Coronary artery (tissue), 2 donors: Measurements from ENCODE around the gene VAV2.

Experiments
- DNase-seq: peaks from one replicate; pipeline ENCODE4 v3.0.0-alpha.2; 2017; ENCODE audit warnings: low spot score
- H3K27ac ChIP-seq, 2 donors: fragments of 200-600 bp; sonication (generic); one replicate each; pipeline ENCODE4 v1.5.1; 2016 to 2019
- H3K4me3 ChIP-seq: fragments of 200-600 bp; sonication (generic); 2 replicates; pipeline ENCODE4 v1.5.1; 2016; ENCODE audit warnings: mild to moderate bottlenecking, moderate library complexity
- CTCF ChIP-seq: fragments of 200-600 bp; sonication (generic); IDR thresholded peaks from one replicate; pipeline ENCODE4 v1.5.1; 2019; ENCODE audit warnings: antibody characterized with exemption

VAV2 gene

GRCh38 chr9:133963166-133963565, 29.0 kb downstream of the VAV2 start:
- no peak for TF ChIP-seq CTCF
- DNase-seq, result no peak

GRCh38 chr9:133962341-133962740, 29.8 kb downstream of the VAV2 start:
- H3K27ac ChIP-seq, result no peak overlapping the region
- no peak for TF ChIP-seq CTCF

More at GRCh38 chr9:133963166-133963565, 29.0 kb downstream of the VAV2 start:
- H3K27ac ChIP-seq, result no peak overlapping the region
- no peak overlapping the region for H3K4me3 ChIP-seq

GRCh38 chr9:133961226-133962165, 30.6 kb downstream of the VAV2 start:
- Histone ChIP-seq H3K4me3 (no peak overlapping the region), H3K27ac (no peak overlapping the region)
- no peak for TF ChIP-seq CTCF
- no peak for DNase-seq

More at GRCh38 chr9:133962341-133962740, 29.8 kb downstream of the VAV2 start:
- no peak for DNase-seq
- H3K4me3 ChIP-seq, result no peak overlapping the region

- no peak for DNase-seq
- Histone ChIP-seq H3K27ac (no peak overlapping the region), H3K4me3 (no peak overlapping the region)
- TF ChIP-seq CTCF, result no peak
These were observed 31.5 kb downstream of the VAV2 start for GRCh38 chr9:133960568-133961129.

- no peak for DNase-seq
- H3K27ac ChIP-seq, result no peak overlapping the region
- TF ChIP-seq CTCF, result no peak
These were observed 32.1 kb downstream of the VAV2 start for GRCh38 chr9:133959966-133960567.

GRCh38 chr9:133959171-133959570, 33.0 kb downstream of the VAV2 start:
- no peak for DNase-seq
- no peak for TF ChIP-seq CTCF

More at GRCh38 chr9:133959966-133960567, 32.1 kb downstream of the VAV2 start:
- no peak overlapping the region for H3K4me3 ChIP-seq

More at GRCh38 chr9:133959171-133959570, 33.0 kb downstream of the VAV2 start:
- Histone ChIP-seq H3K4me3 (no peak overlapping the region), H3K27ac (no peak overlapping the region)
